ENCODE results near the gene BACH2. TPM values are rescaled to one million over a fixed set of nuclear protein-coding genes. Genes with fewer than 3 reads are reported as not detected.

BACH2 gene
- total RNA-seq, 8 experiments from 2014 or later: 0.25 to 34.3 (median 19.4) TPM

GRCh38 chr6:90026216-90026615 is 270.4 kb downstream of the BACH2 start:
- no peak overlapping the region for H3K4me3 ChIP-seq
- H3K27ac ChIP-seq: peak overlapping the region in 1 of 2 donors; percentile 76
- in situ Hi-C loops (cut with MboI; ENCODE audit: low pct_unique_long_range_greater_than_20kb in 2 of 9, low sequenced_read_pairs in 9 of 9, unreplicated experiment in 9 of 9): no loop called here
- no peak for ATAC-seq (replicated peaks in 6 of 8)
- peaks cover 39 to 64% of the 10 kb centered on the region in 2 donors for H3K4me1 ChIP-seq (replicated peaks in 1 of 2)
- 0 to 100% (median 64%) methylated on average over 1 of the region's 1 CpG; no CpG with 5 or more reads in 4 of the 10 experiments for WGBS, 10 experiments

- Histone ChIP-seq H3K27ac (peak overlapping the region in 1 of 2 donors; percentile 76), H3K4me3 (peak overlapping the region in 1 of 5 donors; percentile 6), H3K4me1 (replicated peaks in 1 of 2) (peaks cover 39 to 64% of the 10 kb centered on the region in 2 donors)
- in situ Hi-C loops (cut with MboI; ENCODE audit: low pct_unique_long_range_greater_than_20kb in 2 of 9, low sequenced_read_pairs in 9 of 9, unreplicated experiment in 9 of 9): no loop called here
- WGBS, 10 experiments: 0 to 49% (median 17%) methylated on average over 1 to 5 of the region's 5 CpGs
- peak; percentile 97 to 100 (median 98) for ATAC-seq (replicated peaks in 6 of 8)
Observed at GRCh38 chr6:90025523-90026061, 271.1 kb downstream of the BACH2 start.

GRCh38 chr6:90024633-90025032 is 272.0 kb downstream of the BACH2 start:
- 90 to 100% (median 100%) methylated on average over 1 to 5 of the region's 6 CpGs; no CpG with 5 or more reads in 2 of the 10 experiments for WGBS, 10 experiments
- in situ Hi-C loops (cut with MboI; ENCODE audit: low pct_unique_long_range_greater_than_20kb in 2 of 9, low sequenced_read_pairs in 9 of 9, unreplicated experiment in 9 of 9): no loop called here
- Histone ChIP-seq H3K4me1 (replicated peaks in 1 of 2) (peaks cover 38 to 62% of the 10 kb centered on the region in 2 donors), H3K27ac (peak overlapping the region; percentile 15 to 76), H3K4me3 (no peak overlapping the region)
- ATAC-seq (replicated peaks in 6 of 8): no peak

- H3K4me1 ChIP-seq (replicated peaks in 1 of 2): peaks cover 22 to 34% of the 10 kb centered on the region in 2 donors
- WGBS, 10 experiments: 45 to 100% (median 56%) methylated on average over 1 to 2 of the region's 2 CpGs
Observed at GRCh38 chr6:90021711-90022110, 274.9 kb downstream of the BACH2 start.

GRCh38 chr6:90020746-90021145 is 275.9 kb downstream of the BACH2 start:
- Histone ChIP-seq H3K27ac (no peak overlapping the region), H3K4me3 (no peak overlapping the region), H3K4me1 (replicated peaks in 1 of 2) (peaks cover 15 to 25% of the 10 kb centered on the region in 2 donors)
- in situ Hi-C loops (cut with MboI; ENCODE audit: low pct_unique_long_range_greater_than_20kb in 2 of 9, low sequenced_read_pairs in 9 of 9, unreplicated experiment in 9 of 9): no loop called here
- 17 to 100% (median 90%) methylated on average over 1 to 2 of the region's 2 CpGs; no CpG with 5 or more reads in 1 of the 10 experiments for WGBS, 10 experiments
- ATAC-seq (replicated peaks in 6 of 8): no peak

More at GRCh38 chr6:90021711-90022110, 274.9 kb downstream of the BACH2 start:
- in situ Hi-C loops (cut with MboI; ENCODE audit: low pct_unique_long_range_greater_than_20kb in 2 of 9, low sequenced_read_pairs in 9 of 9, unreplicated experiment in 9 of 9): no loop called here
- Histone ChIP-seq H3K4me3 (no peak overlapping the region), H3K27ac (no peak overlapping the region)
- ATAC-seq (replicated peaks in 6 of 8): peak in 1 of 8 experiments; percentile 16

GRCh38 chr6:90019216-90019615 is 277.4 kb downstream of the BACH2 start:
- H3K4me3 ChIP-seq: no peak overlapping the region
- 60 to 100% (median 91%) methylated on average over 1 of the region's 1 CpG; no CpG with 5 or more reads in 1 of the 10 experiments for WGBS, 10 experiments
- no peak for ATAC-seq (replicated peaks in 6 of 8)
- H3K4me1 ChIP-seq (replicated peaks in 1 of 2): peaks cover 0 to 11% of the 10 kb centered on the region in 2 donors
- H3K27ac ChIP-seq: no peak overlapping the region
- in situ Hi-C loops (cut with MboI; ENCODE audit: low pct_unique_long_range_greater_than_20kb in 2 of 9, low sequenced_read_pairs in 9 of 9, unreplicated experiment in 9 of 9): no loop called here

GRCh38 chr6:90015883-90016282 is 280.8 kb downstream of the BACH2 start:
- WGBS, 10 experiments: 4 to 100% (median 14%) methylated on average over 1 of the region's 1 CpG; no CpG with 5 or more reads in 1 of the 10 experiments
- no peak for ATAC-seq (replicated peaks in 6 of 8)
- in situ Hi-C loops (cut with MboI; ENCODE audit: low pct_unique_long_range_greater_than_20kb in 2 of 9, low sequenced_read_pairs in 9 of 9, unreplicated experiment in 9 of 9): no loop called here
- H3K27ac ChIP-seq: no peak overlapping the region
- H3K4me1 ChIP-seq (replicated peaks in 1 of 2): no peaks in the 10 kb centered on the region
- no peak overlapping the region for H3K4me3 ChIP-seq

- Histone ChIP-seq H3K4me3 (no peak overlapping the region), H3K4me1 (replicated peaks in 1 of 2) (peaks cover 0 to 18% of the 10 kb centered on the region in 2 donors), H3K27ac (no peak overlapping the region)
- WGBS, 10 experiments: 0 to 100% (median 65%) methylated on average over 1 of the region's 1 CpG; no CpG with 5 or more reads in 4 of the 10 experiments
- ATAC-seq (replicated peaks in 6 of 8): peak in 3 of 8 experiments; percentile 18 to 71 (median 61)
- in situ Hi-C loops (cut with MboI; ENCODE audit: low pct_unique_long_range_greater_than_20kb in 2 of 9, low sequenced_read_pairs in 9 of 9, unreplicated experiment in 9 of 9): no loop called here
Observed at GRCh38 chr6:90008908-90009501, 287.6 kb downstream of the BACH2 start.

GRCh38 chr6:90008189-90008907 is 288.3 kb downstream of the BACH2 start:
- H3K27ac ChIP-seq: no peak overlapping the region
- ATAC-seq (replicated peaks in 6 of 8): no peak
- in situ Hi-C loops (cut with MboI; ENCODE audit: low pct_unique_long_range_greater_than_20kb in 2 of 9, low sequenced_read_pairs in 9 of 9, unreplicated experiment in 9 of 9): no loop called here
- peaks cover 0 to 18% of the 10 kb centered on the region in 2 donors for H3K4me1 ChIP-seq (replicated peaks in 1 of 2)
- no peak overlapping the region for H3K4me3 ChIP-seq
- 83 to 100% (median 88%) methylated on average over 1 to 8 of the region's 9 CpGs; no CpG with 5 or more reads in 1 of the 10 experiments for WGBS, 10 experiments

GRCh38 chr6:90005048-90005827 is 291.4 kb downstream of the BACH2 start:
- Histone ChIP-seq H3K4me3 (no peak overlapping the region), H3K4me1 (replicated peaks in 1 of 2) (peaks cover 0 to 18% of the 10 kb centered on the region in 2 donors), H3K27ac (no peak overlapping the region)
- in situ Hi-C loops (cut with MboI; ENCODE audit: low pct_unique_long_range_greater_than_20kb in 2 of 9, low sequenced_read_pairs in 9 of 9, unreplicated experiment in 9 of 9): no loop called here
- ATAC-seq (replicated peaks in 6 of 8): peak in 4 of 8 experiments; percentile 32 to 76 (median 50)
- 62 to 100% (median 82%) methylated on average over 1 to 8 of the region's 9 CpGs; no CpG with 5 or more reads in 1 of the 10 experiments for WGBS, 10 experiments

- in situ Hi-C loops (cut with MboI; ENCODE audit: low pct_unique_long_range_greater_than_20kb in 2 of 9, low sequenced_read_pairs in 9 of 9, unreplicated experiment in 9 of 9): no loop called here
- Histone ChIP-seq H3K4me1 (replicated peaks in 1 of 2) (peaks cover 5 to 18% of the 10 kb centered on the region in 2 donors), H3K27ac (no peak overlapping the region), H3K4me3 (no peak overlapping the region)
- no peak for ATAC-seq (replicated peaks in 6 of 8)
- 73 to 100% (median 92%) methylated on average over 1 to 5 of the region's 5 CpGs; no CpG with 5 or more reads in 2 of the 10 experiments for WGBS, 10 experiments
Observed at GRCh38 chr6:90004511-90004910, 292.1 kb downstream of the BACH2 start.

GRCh38 chr6:90003941-90004340 is 292.7 kb downstream of the BACH2 start:
- Histone ChIP-seq H3K27ac (no peak overlapping the region), H3K4me3 (no peak overlapping the region), H3K4me1 (replicated peaks in 1 of 2) (peaks cover 7 to 17% of the 10 kb centered on the region in 2 donors)
- 0 to 100% (median 60%) methylated on average over 1 to 2 of the region's 2 CpGs; no CpG with 5 or more reads in 1 of the 10 experiments for WGBS, 10 experiments
- no peak for ATAC-seq (replicated peaks in 6 of 8)
- in situ Hi-C loops (cut with MboI; ENCODE audit: low pct_unique_long_range_greater_than_20kb in 2 of 9, low sequenced_read_pairs in 9 of 9, unreplicated experiment in 9 of 9): no loop called here

Data from motor neuron (in vitro differentiated cells).